Measurements from ENCODE around the gene DNAJC27. TPM values are rescaled to one million over a fixed set of nuclear protein-coding genes. Genes with fewer than 3 reads are reported as not detected.
"Not testable (repeated sequence)": the region's sequence is repeated elsewhere in the genome, so short reads cannot be mapped to it uniquely, and the experiment has no call there.

DNAJC27 gene
- total RNA-seq, 1 experiment from 2014 or later = 5.4 TPM

DNA sequence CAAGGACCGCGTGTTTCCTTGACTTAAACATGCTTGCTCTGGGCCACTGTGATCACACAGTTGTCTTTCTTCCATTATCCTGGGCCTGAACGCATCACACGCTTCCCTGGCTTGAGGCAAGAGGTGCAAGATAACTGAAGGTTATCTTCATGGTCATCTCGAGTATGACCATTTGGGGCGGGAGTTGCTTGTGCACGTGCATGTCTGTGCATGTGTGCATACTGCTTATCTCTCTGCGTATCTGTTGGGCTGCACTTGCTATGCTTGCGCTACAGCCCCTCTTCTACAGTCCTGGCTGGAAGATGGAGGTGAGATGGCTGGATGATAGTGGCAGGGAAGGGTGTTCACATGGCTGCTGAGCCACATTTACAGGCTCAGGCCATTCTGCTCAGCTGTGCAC, 42.9 kb upstream of the DNAJC27 start (continued):
- no peak for TF ChIP-seq ZNF263 (CRISPR knock-in tag; IDR thresholded peaks at IDR 0.05; ENCODE audit: low read depth)
- no peak for TF ChIP-seq GTF2I (CRISPR knock-in tag; conservative IDR thresholded peaks at IDR 0.05)
- TF ChIP-seq, protein P1, sequence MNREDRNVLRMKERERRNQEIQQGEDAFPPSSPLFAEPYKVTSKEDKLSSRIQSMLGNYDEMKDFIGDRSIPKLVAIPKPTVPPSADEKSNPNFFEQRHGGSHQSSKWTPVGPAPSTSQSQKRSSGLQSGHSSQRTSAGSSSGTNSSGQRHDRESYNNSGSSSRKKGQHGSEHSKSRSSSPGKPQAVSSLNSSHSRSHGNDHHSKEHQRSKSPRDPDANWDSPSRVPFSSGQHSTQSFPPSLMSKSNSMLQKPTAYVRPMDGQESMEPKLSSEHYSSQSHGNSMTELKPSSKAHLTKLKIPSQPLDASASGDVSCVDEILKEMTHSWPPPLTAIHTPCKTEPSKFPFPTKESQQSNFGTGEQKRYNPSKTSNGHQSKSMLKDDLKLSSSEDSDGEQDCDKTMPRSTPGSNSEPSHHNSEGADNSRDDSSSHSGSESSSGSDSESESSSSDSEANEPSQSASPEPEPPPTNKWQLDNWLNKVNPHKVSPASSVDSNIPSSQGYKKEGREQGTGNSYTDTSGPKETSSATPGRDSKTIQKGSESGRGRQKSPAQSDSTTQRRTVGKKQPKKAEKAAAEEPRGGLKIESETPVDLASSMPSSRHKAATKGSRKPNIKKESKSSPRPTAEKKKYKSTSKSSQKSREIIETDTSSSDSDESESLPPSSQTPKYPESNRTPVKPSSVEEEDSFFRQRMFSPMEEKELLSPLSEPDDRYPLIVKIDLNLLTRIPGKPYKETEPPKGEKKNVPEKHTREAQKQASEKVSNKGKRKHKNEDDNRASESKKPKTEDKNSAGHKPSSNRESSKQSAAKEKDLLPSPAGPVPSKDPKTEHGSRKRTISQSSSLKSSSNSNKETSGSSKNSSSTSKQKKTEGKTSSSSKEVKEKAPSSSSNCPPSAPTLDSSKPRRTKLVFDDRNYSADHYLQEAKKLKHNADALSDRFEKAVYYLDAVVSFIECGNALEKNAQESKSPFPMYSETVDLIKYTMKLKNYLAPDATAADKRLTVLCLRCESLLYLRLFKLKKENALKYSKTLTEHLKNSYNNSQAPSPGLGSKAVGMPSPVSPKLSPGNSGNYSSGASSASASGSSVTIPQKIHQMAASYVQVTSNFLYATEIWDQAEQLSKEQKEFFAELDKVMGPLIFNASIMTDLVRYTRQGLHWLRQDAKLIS (CRISPR knock-in tag; IDR thresholded peaks at IDR 0.05; ENCODE audit: borderline replicate concordance) = no peak
- TF ChIP-seq, protein P2, sequence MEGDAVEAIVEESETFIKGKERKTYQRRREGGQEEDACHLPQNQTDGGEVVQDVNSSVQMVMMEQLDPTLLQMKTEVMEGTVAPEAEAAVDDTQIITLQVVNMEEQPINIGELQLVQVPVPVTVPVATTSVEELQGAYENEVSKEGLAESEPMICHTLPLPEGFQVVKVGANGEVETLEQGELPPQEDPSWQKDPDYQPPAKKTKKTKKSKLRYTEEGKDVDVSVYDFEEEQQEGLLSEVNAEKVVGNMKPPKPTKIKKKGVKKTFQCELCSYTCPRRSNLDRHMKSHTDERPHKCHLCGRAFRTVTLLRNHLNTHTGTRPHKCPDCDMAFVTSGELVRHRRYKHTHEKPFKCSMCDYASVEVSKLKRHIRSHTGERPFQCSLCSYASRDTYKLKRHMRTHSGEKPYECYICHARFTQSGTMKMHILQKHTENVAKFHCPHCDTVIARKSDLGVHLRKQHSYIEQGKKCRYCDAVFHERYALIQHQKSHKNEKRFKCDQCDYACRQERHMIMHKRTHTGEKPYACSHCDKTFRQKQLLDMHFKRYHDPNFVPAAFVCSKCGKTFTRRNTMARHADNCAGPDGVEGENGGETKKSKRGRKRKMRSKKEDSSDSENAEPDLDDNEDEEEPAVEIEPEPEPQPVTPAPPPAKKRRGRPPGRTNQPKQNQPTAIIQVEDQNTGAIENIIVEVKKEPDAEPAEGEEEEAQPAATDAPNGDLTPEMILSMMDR (IDR thresholded peaks at IDR 0.05) = no peak
- TF ChIP-seq ZBTB21 (CRISPR knock-in tag; IDR thresholded peaks at IDR 0.05; ENCODE audit: borderline replicate concordance) = no peak
- TF ChIP-seq, protein P3, sequence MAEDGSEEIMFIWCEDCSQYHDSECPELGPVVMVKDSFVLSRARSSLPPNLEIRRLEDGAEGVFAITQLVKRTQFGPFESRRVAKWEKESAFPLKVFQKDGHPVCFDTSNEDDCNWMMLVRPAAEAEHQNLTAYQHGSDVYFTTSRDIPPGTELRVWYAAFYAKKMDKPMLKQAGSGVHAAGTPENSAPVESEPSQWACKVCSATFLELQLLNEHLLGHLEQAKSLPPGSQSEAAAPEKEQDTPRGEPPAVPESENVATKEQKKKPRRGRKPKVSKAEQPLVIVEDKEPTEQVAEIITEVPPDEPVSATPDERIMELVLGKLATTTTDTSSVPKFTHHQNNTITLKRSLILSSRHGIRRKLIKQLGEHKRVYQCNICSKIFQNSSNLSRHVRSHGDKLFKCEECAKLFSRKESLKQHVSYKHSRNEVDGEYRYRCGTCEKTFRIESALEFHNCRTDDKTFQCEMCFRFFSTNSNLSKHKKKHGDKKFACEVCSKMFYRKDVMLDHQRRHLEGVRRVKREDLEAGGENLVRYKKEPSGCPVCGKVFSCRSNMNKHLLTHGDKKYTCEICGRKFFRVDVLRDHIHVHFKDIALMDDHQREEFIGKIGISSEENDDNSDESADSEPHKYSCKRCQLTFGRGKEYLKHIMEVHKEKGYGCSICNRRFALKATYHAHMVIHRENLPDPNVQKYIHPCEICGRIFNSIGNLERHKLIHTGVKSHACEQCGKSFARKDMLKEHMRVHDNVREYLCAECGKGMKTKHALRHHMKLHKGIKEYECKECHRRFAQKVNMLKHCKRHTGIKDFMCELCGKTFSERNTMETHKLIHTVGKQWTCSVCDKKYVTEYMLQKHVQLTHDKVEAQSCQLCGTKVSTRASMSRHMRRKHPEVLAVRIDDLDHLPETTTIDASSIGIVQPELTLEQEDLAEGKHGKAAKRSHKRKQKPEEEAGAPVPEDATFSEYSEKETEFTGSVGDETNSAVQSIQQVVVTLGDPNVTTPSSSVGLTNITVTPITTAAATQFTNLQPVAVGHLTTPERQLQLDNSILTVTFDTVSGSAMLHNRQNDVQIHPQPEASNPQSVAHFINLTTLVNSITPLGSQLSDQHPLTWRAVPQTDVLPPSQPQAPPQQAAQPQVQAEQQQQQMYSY (CRISPR knock-in tag; IDR thresholded peaks at IDR 0.05) = no peak
- no peak for TF ChIP-seq ZNF219 (CRISPR knock-in tag; IDR thresholded peaks at IDR 0.05; ENCODE audit: borderline replicate concordance)
- no peak for TF ChIP-seq GABPB1 (CRISPR knock-in tag; IDR thresholded peaks at IDR 0.05)

DNA sequence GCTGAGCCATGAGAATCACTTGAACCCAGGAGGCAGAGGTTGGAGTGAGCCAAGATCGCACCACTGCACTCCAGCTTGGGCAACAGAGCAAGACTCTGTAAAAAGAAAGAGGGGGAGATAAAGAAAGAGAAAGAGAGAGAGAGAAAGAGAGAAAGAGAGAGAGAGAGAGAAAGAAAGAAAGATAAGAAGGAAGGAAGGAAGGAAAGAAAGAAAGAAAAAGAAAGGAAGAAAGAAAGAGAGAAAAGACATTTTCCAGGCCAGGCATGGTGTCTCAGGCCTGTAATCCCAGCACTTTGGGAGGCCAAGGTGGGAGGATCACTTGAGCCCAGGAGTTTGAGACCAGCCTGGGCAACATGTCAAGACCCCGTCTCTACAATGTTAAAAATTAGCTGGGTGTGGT, 39.6 kb upstream of the DNAJC27 start:
- H3K27me3 Mint-ChIP-seq (ENCODE audit: low read depth); CTCF ChIA-PET; POLR2A ChIA-PET; H3K4me3 Mint-ChIP-seq; H3K27ac Mint-ChIP-seq; H3K4me1 Mint-ChIP-seq; ATAC-seq; H3K36me3 Mint-ChIP-seq; H3K9me3 Mint-ChIP-seq; DNase-seq (ENCODE audit: low spot score): not testable (repeated sequence)

DNA sequence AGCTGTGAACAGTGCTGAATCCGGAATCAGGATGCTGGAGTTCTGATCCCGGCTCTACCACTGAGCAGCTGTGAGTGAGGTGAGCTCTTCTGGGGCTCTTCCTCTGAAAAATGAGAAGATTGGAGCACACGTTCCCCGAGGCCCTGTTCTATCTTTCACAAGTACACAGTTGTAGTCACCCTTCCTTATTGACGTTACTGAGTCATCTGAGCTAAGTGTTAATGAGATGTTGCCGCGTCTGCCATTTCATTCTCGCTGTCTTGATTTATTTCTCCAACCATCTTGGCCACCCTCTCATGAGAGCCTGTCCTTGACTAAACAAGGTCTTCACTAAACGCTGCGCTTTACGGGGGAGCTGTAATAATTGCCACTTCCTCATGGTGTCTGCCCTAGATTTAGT, 38.2 kb upstream of the DNAJC27 start:
- POLR2A ChIA-PET = no interaction called here
- no peak for ATAC-seq

More for the DNA sequence above, 38.2 kb upstream of the DNAJC27 start:
- no peaks in the 10 kb centered on the region for H3K36me3 Mint-ChIP-seq
- TF ChIP-seq, protein P4, sequence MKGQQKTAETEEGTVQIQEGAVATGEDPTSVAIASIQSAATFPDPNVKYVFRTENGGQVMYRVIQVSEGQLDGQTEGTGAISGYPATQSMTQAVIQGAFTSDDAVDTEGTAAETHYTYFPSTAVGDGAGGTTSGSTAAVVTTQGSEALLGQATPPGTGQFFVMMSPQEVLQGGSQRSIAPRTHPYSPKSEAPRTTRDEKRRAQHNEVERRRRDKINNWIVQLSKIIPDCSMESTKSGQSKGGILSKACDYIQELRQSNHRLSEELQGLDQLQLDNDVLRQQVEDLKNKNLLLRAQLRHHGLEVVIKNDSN (CRISPR knock-in tag; IDR thresholded peaks at IDR 0.05) = no peak
- no peak for TF ChIP-seq CREM (CRISPR knock-in tag; IDR thresholded peaks at IDR 0.05)
- no peak for TF ChIP-seq GRHL2 (CRISPR knock-in tag; IDR thresholded peaks at IDR 0.05; ENCODE audit: insufficient replicate concordance, severe bottlenecking)
- TF ChIP-seq SOX15 (CRISPR knock-in tag; IDR thresholded peaks at IDR 0.05) = no peak
- TF ChIP-seq, protein P5, sequence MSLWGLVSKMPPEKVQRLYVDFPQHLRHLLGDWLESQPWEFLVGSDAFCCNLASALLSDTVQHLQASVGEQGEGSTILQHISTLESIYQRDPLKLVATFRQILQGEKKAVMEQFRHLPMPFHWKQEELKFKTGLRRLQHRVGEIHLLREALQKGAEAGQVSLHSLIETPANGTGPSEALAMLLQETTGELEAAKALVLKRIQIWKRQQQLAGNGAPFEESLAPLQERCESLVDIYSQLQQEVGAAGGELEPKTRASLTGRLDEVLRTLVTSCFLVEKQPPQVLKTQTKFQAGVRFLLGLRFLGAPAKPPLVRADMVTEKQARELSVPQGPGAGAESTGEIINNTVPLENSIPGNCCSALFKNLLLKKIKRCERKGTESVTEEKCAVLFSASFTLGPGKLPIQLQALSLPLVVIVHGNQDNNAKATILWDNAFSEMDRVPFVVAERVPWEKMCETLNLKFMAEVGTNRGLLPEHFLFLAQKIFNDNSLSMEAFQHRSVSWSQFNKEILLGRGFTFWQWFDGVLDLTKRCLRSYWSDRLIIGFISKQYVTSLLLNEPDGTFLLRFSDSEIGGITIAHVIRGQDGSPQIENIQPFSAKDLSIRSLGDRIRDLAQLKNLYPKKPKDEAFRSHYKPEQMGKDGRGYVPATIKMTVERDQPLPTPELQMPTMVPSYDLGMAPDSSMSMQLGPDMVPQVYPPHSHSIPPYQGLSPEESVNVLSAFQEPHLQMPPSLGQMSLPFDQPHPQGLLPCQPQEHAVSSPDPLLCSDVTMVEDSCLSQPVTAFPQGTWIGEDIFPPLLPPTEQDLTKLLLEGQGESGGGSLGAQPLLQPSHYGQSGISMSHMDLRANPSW (CRISPR knock-in tag; conservative IDR thresholded peaks at IDR 0.05; ENCODE audit: low read depth) = no peak
- TF ChIP-seq MYBL2 (CRISPR knock-in tag; IDR thresholded peaks at IDR 0.05) = no peak
- no peak for DNase-seq (ENCODE audit: low spot score)
- no peaks in the 10 kb centered on the region for H3K27me3 Mint-ChIP-seq (ENCODE audit: low read depth)
- no peaks in the 10 kb centered on the region for H3K4me1 Mint-ChIP-seq
- CTCF ChIA-PET = no interaction called here
- no peaks in the 10 kb centered on the region for H3K9me3 Mint-ChIP-seq
- H3K4me3 Mint-ChIP-seq = no peak overlapping the region
- H3K27ac Mint-ChIP-seq = no peak overlapping the region

Measured in WTC11 (cell line).